Neural cell (in vitro differentiated cells): ENCODE measurements around the gene ADGRA1. TPM values are rescaled to one million over a fixed set of nuclear protein-coding genes. Genes with fewer than 3 reads are reported as not detected.

ENCODE experiments used
- H2AFZ ChIP-seq: fragments of 200-600, 300-800 bp; sonication (generic), shearing (Covaris generic); 2 replicates; pipeline ENCODE4 v1.6.0; 2014; ENCODE audit warnings: low read depth, mild to moderate bottlenecking, antibody characterized with exemption, low read length, moderate library complexity
- H3F3A ChIP-seq: fragments of 200-600 bp; shearing (Covaris generic); 2 replicates; pipeline ENCODE4 v1.6.1; 2016; ENCODE audit warnings: mild to moderate bottlenecking, moderate library complexity, mixed read lengths, antibody characterized with exemption, low read length; ENCODE audit not compliant: insufficient read depth, poor library complexity, severe bottlenecking
- H3K27ac ChIP-seq: fragments of 200-600, 300-800 bp; sonication (generic), shearing (Covaris generic); 2 replicates; pipeline ENCODE4 v1.5.1; 2014; ENCODE audit warnings: mild to moderate bottlenecking, low read length, moderate library complexity
- H3K27me3 ChIP-seq: fragments of 300-800, 200-600 bp; sonication (generic), shearing (Covaris generic); 2 replicates; pipeline ENCODE4 v1.6.0; 2014; ENCODE audit warnings: mild to moderate bottlenecking, low read depth, low read length, moderate library complexity; ENCODE audit not compliant: insufficient read depth
- H3K36me3 ChIP-seq: fragments of 300-800, 200-600 bp; sonication (generic), shearing (Covaris generic); 2 replicates; pipeline ENCODE4 v1.5.1; 2014; ENCODE audit warnings: mild to moderate bottlenecking, antibody characterized with exemption, low read length, moderate library complexity; ENCODE audit not compliant: insufficient read depth
- H3K4me2 ChIP-seq: fragments of 300-800, 200-600 bp; sonication (generic), shearing (Covaris generic); 2 replicates; pipeline ENCODE4 v1.6.0; 2014; ENCODE audit warnings: mild to moderate bottlenecking, low read length
- H3K4me3 ChIP-seq: fragments of 300-800, 200-600 bp; sonication (generic), shearing (Covaris generic); 2 replicates; pipeline ENCODE4 v1.5.1; 2014; ENCODE audit warnings: mild to moderate bottlenecking, low read length, moderate library complexity
- H3K79me2 ChIP-seq: fragments of 200-600 bp; shearing (Covaris generic); replicated peaks from 2 replicates; pipeline ENCODE4 v1.6.0; 2014; ENCODE audit warnings: mild to moderate bottlenecking, low read length, moderate library complexity; ENCODE audit not compliant: insufficient read depth
- H3K9ac ChIP-seq: fragments of 300-800, 200-600 bp; sonication (generic), shearing (Covaris generic); 2 replicates; pipeline ENCODE4 v1.6.1; 2016; ENCODE audit warnings: mild to moderate bottlenecking, low read length, mixed read lengths
- H3K9me2 ChIP-seq: fragments of 200-600 bp; shearing (Covaris generic); 2 replicates; pipeline ENCODE4 v1.6.1; 2016; ENCODE audit warnings: mild to moderate bottlenecking, low read length, mixed read lengths; ENCODE audit not compliant: insufficient read depth
- H3K9me3 ChIP-seq: fragments of 200-600, 300-800 bp; sonication (generic), shearing (Covaris generic); 2 replicates; pipeline ENCODE4 v1.6.1; 2016; ENCODE audit warnings: mild to moderate bottlenecking, mixed run types, low read length, moderate library complexity, mixed read lengths
- H4K20me1 ChIP-seq: fragments of 200-600 bp; shearing (Covaris generic); 2 replicates; pipeline ENCODE4 v1.6.1; 2016; ENCODE audit warnings: mild to moderate bottlenecking, mixed run types; ENCODE audit not compliant: insufficient read depth
- EP300 ChIP-seq: fragments of 450-650 bp; conservative IDR thresholded peaks from 2 replicates; pipeline ENCODE4 v1.6.1; 2014; ENCODE audit warnings: antibody characterized with exemption, mild to moderate bottlenecking, moderate library complexity; ENCODE audit not compliant: poor library complexity, severe bottlenecking
- EZH2 ChIP-seq: fragments of 200-600, 300-800 bp; shearing (Covaris generic), sonication (generic); IDR thresholded peaks from 2 replicates; pipeline ENCODE4 v1.6.1; 2014; ENCODE audit warnings: antibody characterized with exemption, low read length, borderline replicate concordance, mild to moderate bottlenecking; ENCODE audit not compliant: insufficient read depth, poor library complexity, severe bottlenecking
- MXI1 ChIP-seq: fragments of 450-650 bp; conservative IDR thresholded peaks from 2 replicates; pipeline ENCODE4 v1.6.1; 2014; ENCODE audit warnings: antibody characterized with exemption, mild to moderate bottlenecking; ENCODE audit not compliant: poor library complexity, severe bottlenecking
- POLR2AphosphoS5 ChIP-seq: IDR thresholded peaks from 2 replicates; pipeline ENCODE4 v1.6.1; 2012
- RAD21 ChIP-seq: fragments of 450-650 bp; conservative IDR thresholded peaks from 2 replicates; pipeline ENCODE4 v1.6.1; 2014; ENCODE audit warnings: antibody characterized with exemption, mild to moderate bottlenecking, moderate library complexity
- REST ChIP-seq: IDR thresholded peaks from 2 replicates; pipeline ENCODE4 v1.6.1; 2012; ENCODE audit warnings: borderline replicate concordance
- SMC3 ChIP-seq: fragments of 450-650 bp; conservative IDR thresholded peaks from 2 replicates; pipeline ENCODE4 v1.6.1; 2014; ENCODE audit warnings: antibody characterized with exemption, mild to moderate bottlenecking, moderate library complexity; ENCODE audit not compliant: poor library complexity
- TAF1 ChIP-seq: IDR thresholded peaks from 2 replicates; pipeline ENCODE4 v1.6.1; 2012; ENCODE audit warnings: low read depth
- polyA plus RNA-seq: library from polyadenylated mRNA; depleted of rRNA; stranded (reverse); fragments of >200 nt; gene quantifications from 2 replicates; pipeline ENCODE4 v1.2.3, GENCODE V29; 2014
- TF ChIP-seq, protein P1 (sequence below): fragments of 450-650 bp; IDR thresholded peaks from 2 replicates; pipeline ENCODE4 v1.5.1; 2014; ENCODE audit warnings: antibody characterized with exemption, mild to moderate bottlenecking, moderate library complexity; ENCODE audit not compliant: poor library complexity, severe bottlenecking

Gene ADGRA1
- polyA plus RNA-seq, 1 donor from 2014 or later, result 2.2 TPM

GRCh38 chr10:133072720-133073390, 14.9 kb upstream of the ADGRA1 start:
- Histone ChIP-seq H3K79me2 (no peaks in the 10 kb centered on the region), H3K4me2 (no peak overlapping the region), H4K20me1 (no peaks in the 10 kb centered on the region), H3K4me3 (no peak overlapping the region), H3K36me3 (no peaks in the 10 kb centered on the region), H2AFZ (no peak overlapping the region), H3F3A (no peaks in the 10 kb centered on the region), H3K9me3 (no peaks in the 10 kb centered on the region), H3K9ac (no peak overlapping the region), H3K27ac (no peak overlapping the region), H3K9me2 (no peaks in the 10 kb centered on the region), H3K27me3 (no peaks in the 10 kb centered on the region)
- no peak for TF ChIP-seq SMC3
- no peak for TF ChIP-seq REST

- Histone ChIP-seq H3K4me2 (no peak overlapping the region), H3K27ac (no peak overlapping the region), H3K9ac (no peak overlapping the region), H4K20me1 (no peaks in the 10 kb centered on the region), H3K9me3 (no peaks in the 10 kb centered on the region), H3F3A (no peaks in the 10 kb centered on the region), H3K36me3 (no peaks in the 10 kb centered on the region), H3K9me2 (no peaks in the 10 kb centered on the region), H3K27me3 (no peaks in the 10 kb centered on the region), H3K79me2 (no peaks in the 10 kb centered on the region), H2AFZ (no peak overlapping the region), H3K4me3 (no peak overlapping the region)
- no peak for TF ChIP-seq TAF1
- TF ChIP-seq EZH2, result no peak
- TF ChIP-seq SMC3, result no peak
- TF ChIP-seq, protein P1, sequence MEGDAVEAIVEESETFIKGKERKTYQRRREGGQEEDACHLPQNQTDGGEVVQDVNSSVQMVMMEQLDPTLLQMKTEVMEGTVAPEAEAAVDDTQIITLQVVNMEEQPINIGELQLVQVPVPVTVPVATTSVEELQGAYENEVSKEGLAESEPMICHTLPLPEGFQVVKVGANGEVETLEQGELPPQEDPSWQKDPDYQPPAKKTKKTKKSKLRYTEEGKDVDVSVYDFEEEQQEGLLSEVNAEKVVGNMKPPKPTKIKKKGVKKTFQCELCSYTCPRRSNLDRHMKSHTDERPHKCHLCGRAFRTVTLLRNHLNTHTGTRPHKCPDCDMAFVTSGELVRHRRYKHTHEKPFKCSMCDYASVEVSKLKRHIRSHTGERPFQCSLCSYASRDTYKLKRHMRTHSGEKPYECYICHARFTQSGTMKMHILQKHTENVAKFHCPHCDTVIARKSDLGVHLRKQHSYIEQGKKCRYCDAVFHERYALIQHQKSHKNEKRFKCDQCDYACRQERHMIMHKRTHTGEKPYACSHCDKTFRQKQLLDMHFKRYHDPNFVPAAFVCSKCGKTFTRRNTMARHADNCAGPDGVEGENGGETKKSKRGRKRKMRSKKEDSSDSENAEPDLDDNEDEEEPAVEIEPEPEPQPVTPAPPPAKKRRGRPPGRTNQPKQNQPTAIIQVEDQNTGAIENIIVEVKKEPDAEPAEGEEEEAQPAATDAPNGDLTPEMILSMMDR, result no peak
- TF ChIP-seq EP300, result no peak
- no peak for TF ChIP-seq POLR2AphosphoS5
- no peak for TF ChIP-seq RAD21
- TF ChIP-seq MXI1, result no peak
- no peak for TF ChIP-seq REST
These were observed 12.2 kb upstream of the ADGRA1 start for GRCh38 chr10:133075346-133076137.
